ENCODE results near the gene TERT. TPM values are rescaled to one million over a fixed set of nuclear protein-coding genes. Genes with fewer than 3 reads are reported as not detected.
"Not testable (repeated sequence)": the region's sequence is repeated elsewhere in the genome, so short reads cannot be mapped to it uniquely, and the experiment has no call there.

TERT gene
- total RNA-seq, 1 donor from 2014 or later, result 0.20 TPM

DNA sequence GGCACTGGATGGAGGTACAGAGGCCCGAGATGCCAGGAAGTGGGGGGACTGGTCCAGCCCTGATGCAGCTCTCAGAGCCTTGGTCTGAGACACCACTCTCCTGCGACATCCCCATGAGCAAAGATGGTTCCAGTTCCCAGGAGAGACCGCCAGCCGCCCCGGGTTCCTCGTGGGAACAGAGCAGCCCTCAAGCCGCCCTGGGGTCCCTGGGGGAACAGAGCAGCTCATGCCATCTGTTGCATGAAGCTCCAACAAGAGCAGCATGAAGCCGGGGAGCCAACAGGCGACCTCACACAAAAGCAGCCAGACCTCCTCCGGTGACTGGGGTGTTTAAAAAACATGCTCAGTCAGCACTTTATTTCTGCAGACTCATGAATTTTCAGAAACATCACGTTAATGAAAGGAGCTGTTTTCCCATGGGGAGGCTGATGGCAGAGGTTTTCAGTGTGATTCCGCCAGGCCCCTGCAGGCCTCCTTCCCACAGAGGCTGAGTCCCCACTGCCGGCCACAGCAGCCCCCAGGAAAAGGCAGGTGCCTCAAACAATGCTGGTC is 63.4 kb downstream of the TERT start:
- Mint-ChIP-seq H3K36me3 (no peaks in the 10 kb centered on the region), H3K27ac (no peak overlapping the region), H3K4me3 (no peak overlapping the region), H3K4me1 (no peaks in the 10 kb centered on the region), H3K27me3 (ENCODE audit: low read depth) (peaks cover 26% of the 10 kb centered on the region), H3K9me3 (peaks cover 9% of the 10 kb centered on the region)
- TF ChIP-seq, protein P1, sequence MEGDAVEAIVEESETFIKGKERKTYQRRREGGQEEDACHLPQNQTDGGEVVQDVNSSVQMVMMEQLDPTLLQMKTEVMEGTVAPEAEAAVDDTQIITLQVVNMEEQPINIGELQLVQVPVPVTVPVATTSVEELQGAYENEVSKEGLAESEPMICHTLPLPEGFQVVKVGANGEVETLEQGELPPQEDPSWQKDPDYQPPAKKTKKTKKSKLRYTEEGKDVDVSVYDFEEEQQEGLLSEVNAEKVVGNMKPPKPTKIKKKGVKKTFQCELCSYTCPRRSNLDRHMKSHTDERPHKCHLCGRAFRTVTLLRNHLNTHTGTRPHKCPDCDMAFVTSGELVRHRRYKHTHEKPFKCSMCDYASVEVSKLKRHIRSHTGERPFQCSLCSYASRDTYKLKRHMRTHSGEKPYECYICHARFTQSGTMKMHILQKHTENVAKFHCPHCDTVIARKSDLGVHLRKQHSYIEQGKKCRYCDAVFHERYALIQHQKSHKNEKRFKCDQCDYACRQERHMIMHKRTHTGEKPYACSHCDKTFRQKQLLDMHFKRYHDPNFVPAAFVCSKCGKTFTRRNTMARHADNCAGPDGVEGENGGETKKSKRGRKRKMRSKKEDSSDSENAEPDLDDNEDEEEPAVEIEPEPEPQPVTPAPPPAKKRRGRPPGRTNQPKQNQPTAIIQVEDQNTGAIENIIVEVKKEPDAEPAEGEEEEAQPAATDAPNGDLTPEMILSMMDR (IDR thresholded peaks at IDR 0.05; ENCODE audit: unreplicated experiment), result no peak
- DNase-seq (ENCODE audit: low spot score in 2 of 2, unreplicated experiment in 2 of 2), result no peak

DNA sequence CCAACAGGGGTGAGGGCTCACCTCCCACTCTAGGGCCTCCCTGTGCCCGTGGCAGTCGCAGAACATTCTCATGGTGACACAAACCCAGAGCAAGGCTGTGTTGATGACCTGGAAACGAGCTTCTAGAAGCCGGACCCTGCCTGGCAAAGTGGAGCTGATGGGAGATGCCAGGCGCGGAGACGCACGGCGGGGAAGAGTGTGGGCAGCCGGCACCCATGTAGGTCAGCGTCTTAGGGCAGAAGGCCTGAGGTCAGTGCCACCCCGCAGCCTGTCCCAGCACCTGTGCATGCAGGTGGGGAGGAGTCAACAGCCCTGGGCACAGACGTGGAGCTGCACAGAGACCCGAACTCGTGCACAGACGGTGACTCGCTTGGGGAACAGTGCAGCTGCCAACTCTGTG is 64.3 kb downstream of the TERT start:
- Mint-ChIP-seq H3K4me1 (no peaks in the 10 kb centered on the region), H3K9me3 (peaks cover under 1% of the 10 kb centered on the region), H3K36me3 (no peaks in the 10 kb centered on the region), H3K4me3 (no peak overlapping the region), H3K27me3 (ENCODE audit: low read depth) (peaks cover 30% of the 10 kb centered on the region), H3K27ac (no peak overlapping the region)
- TF ChIP-seq, protein P1 (IDR thresholded peaks at IDR 0.05; ENCODE audit: unreplicated experiment), result no peak
- DNase-seq (ENCODE audit: low spot score in 2 of 2, unreplicated experiment in 2 of 2), result no peak

DNA sequence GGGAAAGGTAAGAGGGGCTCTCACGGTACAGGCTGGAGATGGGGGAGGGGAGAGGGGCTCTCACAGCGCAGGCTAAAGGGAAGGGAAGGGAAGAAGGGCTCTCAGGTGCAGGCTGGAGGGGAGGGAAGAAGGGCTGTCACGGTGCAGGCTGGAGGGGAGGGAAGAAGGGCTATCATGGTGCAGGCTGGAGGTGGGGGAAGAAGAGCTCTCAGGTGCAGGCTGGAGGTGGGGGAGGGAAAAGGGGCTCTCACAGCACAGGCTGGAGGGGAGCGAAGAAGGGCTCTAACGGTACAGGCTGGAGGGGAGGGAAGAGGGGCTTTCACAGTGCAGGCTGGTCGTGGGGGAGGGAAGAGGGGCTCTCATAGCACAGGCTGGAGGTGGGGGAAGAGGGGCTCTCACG is 65.0 kb downstream of the TERT start:
- Mint-ChIP-seq H3K9me3 (no peaks in the 10 kb centered on the region), H3K27me3 (ENCODE audit: low read depth) (peaks cover 30% of the 10 kb centered on the region), H3K4me1 (no peaks in the 10 kb centered on the region), H3K4me3 (no peak overlapping the region), H3K36me3 (no peaks in the 10 kb centered on the region), H3K27ac (no peak overlapping the region)
- DNase-seq (ENCODE audit: low spot score in 2 of 2, unreplicated experiment in 2 of 2), result no peak
- TF ChIP-seq, protein P1 (IDR thresholded peaks at IDR 0.05; ENCODE audit: unreplicated experiment), result no peak

DNA sequence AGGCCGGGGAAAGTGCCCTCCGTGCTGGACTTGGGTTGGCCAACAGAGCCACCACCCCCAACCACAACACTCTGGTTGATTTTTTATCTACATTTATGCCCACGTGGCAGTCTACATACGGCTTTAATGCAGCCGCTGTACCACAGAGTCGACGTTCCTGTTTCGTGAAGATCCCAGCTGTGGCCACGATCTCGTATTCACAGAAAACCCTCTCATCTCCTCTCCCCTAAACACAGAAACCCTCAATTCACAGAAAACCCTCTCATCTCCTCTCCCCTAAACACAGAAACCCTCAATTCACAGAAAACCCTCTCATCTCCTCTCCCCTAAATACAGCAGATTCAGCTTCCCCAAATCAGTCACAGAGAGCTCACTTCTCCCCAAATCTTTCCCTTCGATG is 65.8 kb downstream of the TERT start:
- H3K36me3 Mint-ChIP-seq; H3K4me1 Mint-ChIP-seq; H3K4me3 Mint-ChIP-seq; DNase-seq (ENCODE audit: low spot score in 2 of 2, unreplicated experiment in 2 of 2); H3K9me3 Mint-ChIP-seq; H3K27ac Mint-ChIP-seq: not testable (repeated sequence)
- peaks cover 35% of the 10 kb centered on the region for H3K27me3 Mint-ChIP-seq (ENCODE audit: low read depth)

DNA sequence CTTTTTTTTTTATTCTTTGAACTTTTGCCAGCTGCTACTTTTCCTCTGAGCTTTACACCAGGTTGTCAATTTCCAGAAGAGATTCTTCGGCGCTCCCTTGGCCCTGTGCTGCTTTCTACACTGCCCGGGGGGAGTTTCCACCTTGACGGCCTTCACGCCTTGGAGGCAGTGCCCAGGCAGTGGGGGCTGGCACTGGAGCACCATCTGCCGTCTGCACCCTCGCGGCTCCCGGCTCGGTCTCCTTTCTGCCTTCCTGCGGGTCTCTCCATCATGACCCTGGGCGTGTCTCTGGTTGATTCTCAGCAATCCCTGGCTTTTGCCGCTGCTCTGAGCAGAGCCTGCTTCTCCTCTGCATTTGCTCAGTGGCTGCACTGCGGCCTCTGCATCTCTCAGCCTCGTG is 66.7 kb downstream of the TERT start:
- Mint-ChIP-seq H3K9me3 (no peaks in the 10 kb centered on the region), H3K4me1 (no peaks in the 10 kb centered on the region), H3K27me3 (ENCODE audit: low read depth) (peaks cover 41% of the 10 kb centered on the region), H3K36me3 (no peaks in the 10 kb centered on the region), H3K27ac (no peak overlapping the region), H3K4me3 (no peak overlapping the region)
- TF ChIP-seq, protein P1 (IDR thresholded peaks at IDR 0.05; ENCODE audit: unreplicated experiment), result no peak
- no peak for DNase-seq (ENCODE audit: low spot score in 2 of 2, unreplicated experiment in 2 of 2)

DNA sequence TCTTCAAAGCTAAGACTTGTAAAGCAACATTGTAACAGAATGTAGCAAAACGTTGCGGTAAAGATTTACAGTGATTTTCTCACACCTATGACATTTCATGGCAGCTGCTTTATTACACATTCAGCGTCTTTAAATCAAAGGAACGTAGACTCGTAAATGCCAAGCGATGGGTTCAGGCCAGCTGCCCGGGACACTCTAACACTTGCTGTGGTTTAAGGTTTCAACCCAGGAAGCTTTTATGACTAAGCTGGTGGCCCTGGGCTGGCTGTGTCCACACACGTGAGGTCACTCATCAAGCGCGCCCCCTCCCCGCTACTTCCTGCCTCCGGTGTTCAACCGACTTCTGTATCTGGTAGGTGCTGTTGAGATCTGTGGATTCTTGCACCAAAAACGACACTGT is 67.2 kb downstream of the TERT start:
- Mint-ChIP-seq H3K36me3 (no peaks in the 10 kb centered on the region), H3K4me3 (no peak overlapping the region), H3K4me1 (no peaks in the 10 kb centered on the region), H3K9me3 (no peaks in the 10 kb centered on the region), H3K27me3 (ENCODE audit: low read depth) (peaks cover 41% of the 10 kb centered on the region), H3K27ac (no peak overlapping the region)
- no peak for DNase-seq (ENCODE audit: low spot score in 2 of 2, unreplicated experiment in 2 of 2)
- TF ChIP-seq, protein P1 (IDR thresholded peaks at IDR 0.05; ENCODE audit: unreplicated experiment), result no peak

Data from mesothelial cell of epicardium (in vitro differentiated cells).